Prostate gland (tissue), 2 donors: ENCODE measurements around the gene DUSP18.

Experiments
- CTCF ChIP-seq, 4 experiments: fragments of 200-600 bp in 2 of 4; fragments of 450-650 bp in 2 of 4; sonication (generic) in 2 of 4; IDR thresholded peaks; 1 replicate in 3 of 4; 2 replicates in 1 of 4; pipeline ENCODE4 v1.5.1; 2016 to 2019; ENCODE audit warnings: antibody characterized with exemption in 4 of 4, mild to moderate bottlenecking in 2 of 4, moderate library complexity in 2 of 4
- POLR2A ChIP-seq: fragments of 450-650 bp; IDR thresholded peaks from one replicate; pipeline ENCODE4 v1.6.1; 2016; ENCODE audit warnings: antibody characterized with exemption, mild to moderate bottlenecking
- POLR2AphosphoS5 ChIP-seq: sonication (generic); formaldehyde crosslinking; IDR thresholded peaks from one replicate; pipeline ENCODE4 v1.6.1; 2017; ENCODE audit warnings: antibody characterized with exemption

DNA sequence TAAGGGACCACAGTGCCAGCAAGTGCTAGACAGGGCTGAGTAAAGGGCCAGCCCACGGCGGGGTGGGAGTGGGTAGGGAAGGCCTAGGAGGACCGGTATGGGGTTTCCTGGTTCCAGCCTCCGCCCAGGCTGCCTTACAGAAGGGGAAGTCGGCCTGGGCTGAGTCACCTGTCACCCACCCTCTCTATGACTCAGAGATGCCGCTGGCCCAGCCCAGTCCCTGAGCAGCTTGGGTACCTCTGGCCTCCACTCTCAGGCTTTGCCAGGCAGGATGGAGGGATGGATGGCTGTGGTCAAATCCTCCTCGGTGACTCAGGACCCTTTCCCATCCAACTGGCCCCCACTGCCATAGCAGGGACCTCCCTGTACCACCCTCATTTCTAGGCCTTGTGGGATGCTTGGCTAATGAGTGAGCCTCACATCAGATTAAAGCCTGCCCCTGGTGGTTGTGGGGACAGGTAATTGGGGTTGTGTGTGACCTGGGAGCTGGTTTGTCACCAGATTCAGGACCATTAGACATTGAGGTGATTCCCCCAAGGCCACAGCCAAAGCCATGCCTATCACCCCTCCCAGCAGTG lies 18.2 kb downstream of the DUSP18 start:
- TF ChIP-seq CTCF (IDR thresholded peaks at IDR 0.05) (no peak), POLR2AphosphoS5 (no peak), POLR2A (no peak)
